DOHH2 (cell line): ENCODE results near the gene ALOX5.
A peak's percentile ranks its signal among the peaks of the same experiment; 100 is the strongest.

Experiments used
- H3F3A ChIP-seq: fragments of 200-600 bp; sonication (generic), shearing (Covaris generic); 2 replicates; pipeline ENCODE4 v1.6.0; 2016; ENCODE audit warnings: antibody characterized with exemption, mild to moderate bottlenecking; ENCODE audit not compliant: control insufficient read depth, insufficient read depth
- H3K27ac ChIP-seq: fragments of 200-600 bp; sonication (generic); 2 replicates; pipeline ENCODE4 v1.5.1; 2014; ENCODE audit warnings: low read depth, mild to moderate bottlenecking, low read length, moderate library complexity
- H3K27me3 ChIP-seq: fragments of 200-600 bp; sonication (generic); 2 replicates; pipeline ENCODE4 v1.6.1; 2014; ENCODE audit warnings: mild to moderate bottlenecking, low read length, mixed read lengths; ENCODE audit not compliant: control insufficient read depth
- H3K36me3 ChIP-seq: fragments of 200-600 bp; sonication (generic); 2 replicates; pipeline ENCODE4 v1.6.1; 2014; ENCODE audit warnings: mild to moderate bottlenecking, low read length, moderate library complexity, mixed read lengths; ENCODE audit not compliant: control insufficient read depth
- H3K4me1 ChIP-seq: fragments of 200-600 bp; sonication (generic); 2 replicates; pipeline ENCODE4 v1.6.1; 2014; ENCODE audit warnings: mild to moderate bottlenecking, low read length, mixed read lengths; ENCODE audit not compliant: control insufficient read depth
- H3K4me2 ChIP-seq: fragments of 200-600 bp; sonication (generic); 2 replicates; pipeline ENCODE4 v1.6.0; 2014; ENCODE audit warnings: mild to moderate bottlenecking, low read length, moderate library complexity
- H3K4me3 ChIP-seq: fragments of 200-600 bp; sonication (generic); 2 replicates; pipeline ENCODE4 v1.5.1; 2014; ENCODE audit warnings: mild to moderate bottlenecking, low read length, mixed read lengths
- H3K79me2 ChIP-seq: fragments of 200-600 bp; sonication (generic); 2 replicates; pipeline ENCODE4 v1.6.1; 2014; ENCODE audit warnings: mild to moderate bottlenecking, low read length, mixed read lengths; ENCODE audit not compliant: control insufficient read depth
- H3K9me2 ChIP-seq: fragments of 200-600 bp; sonication (generic); replicated peaks from 2 replicates; pipeline ENCODE4 v1.6.1; 2014; ENCODE audit warnings: mild to moderate bottlenecking, low read length, mixed read lengths; ENCODE audit not compliant: control insufficient read depth
- H3K9me3 ChIP-seq: fragments of 200-600 bp; sonication (generic); 2 replicates; pipeline ENCODE4 v1.6.1; 2014; ENCODE audit warnings: antibody characterized with exemption, low read length, mixed read lengths; ENCODE audit not compliant: control insufficient read depth, insufficient read depth
- H4K20me1 ChIP-seq: fragments of 200-600 bp; sonication (generic); 2 replicates; pipeline ENCODE4 v1.6.0; 2014; ENCODE audit warnings: low read depth, mild to moderate bottlenecking, antibody characterized with exemption, low read length, moderate library complexity; ENCODE audit not compliant: control insufficient read depth, insufficient read depth
- CTCF ChIP-seq: fragments of 200-600 bp; sonication (generic); IDR thresholded peaks from one replicate; pipeline ENCODE4 v1.5.1; 2014; ENCODE audit warnings: antibody characterized with exemption, mild to moderate bottlenecking, low read depth, low read length; ENCODE audit not compliant: poor library complexity, severe bottlenecking
- EZH2phosphoT487 ChIP-seq: fragments of 200-600 bp; sonication (generic); IDR thresholded peaks from 2 replicates; pipeline ENCODE4 v1.6.1; 2017; ENCODE audit warnings: borderline replicate concordance, mild to moderate bottlenecking, antibody characterized with exemption, low read length, moderate library complexity, mixed read lengths

The ALOX5 gene

GRCh38 chr10:45419676-45420025 lies 45.6 kb downstream of the ALOX5 start:
- Histone ChIP-seq H3K4me3 (no peak overlapping the region), H3K4me1 (peaks cover 52% of the 10 kb centered on the region), H3K4me2 (peak overlapping the region; percentile 42; the same call in 1 of the 2 replicates), H3K27ac (peak overlapping the region; percentile 41), H3K9me2 (no peaks in the 10 kb centered on the region), H3F3A (no peaks in the 10 kb centered on the region; the same call in 1 of the 2 replicates), H3K36me3 (peaks cover 93% of the 10 kb centered on the region), H3K9me3 (no peaks in the 10 kb centered on the region), H3K79me2 (peaks cover 59% of the 10 kb centered on the region), H3K27me3 (no peaks in the 10 kb centered on the region), H4K20me1 (0 out of 2 replicates have a peak, but pooled peaks cover 5% of the 10 kb centered on the region)
- no peak for TF ChIP-seq CTCF
- no peak for TF ChIP-seq EZH2phosphoT487

- Histone ChIP-seq H3F3A (no peaks in the 10 kb centered on the region; the same call in 1 of the 2 replicates), H3K27ac (peak overlapping the region; percentile 41), H3K9me2 (no peaks in the 10 kb centered on the region), H3K4me3 (no peak overlapping the region), H4K20me1 (0 out of 2 replicates have a peak, but pooled peaks cover 5% of the 10 kb centered on the region), H3K36me3 (peaks cover 100% of the 10 kb centered on the region), H3K9me3 (no peaks in the 10 kb centered on the region), H3K4me2 (0 out of 2 replicates have a peak overlapping the region, but pooled peaks have one; percentile 4), H3K4me1 (peaks cover 52% of the 10 kb centered on the region), H3K27me3 (no peaks in the 10 kb centered on the region), H3K79me2 (peaks cover 56% of the 10 kb centered on the region)
- TF ChIP-seq CTCF (no peak), EZH2phosphoT487 (no peak)
These were observed 46.6 kb downstream of the ALOX5 start for GRCh38 chr10:45420453-45421192.

- Histone ChIP-seq H3K4me1 (peaks cover 44% of the 10 kb centered on the region), H3K4me2 (no peak overlapping the region), H3F3A (no peaks in the 10 kb centered on the region; the same call in 1 of the 2 replicates)
These were observed 47.4 kb downstream of the ALOX5 start for GRCh38 chr10:45421221-45422097.

More at GRCh38 chr10:45421221-45422097, 47.4 kb downstream of the ALOX5 start:
- H3K9me3 ChIP-seq = no peaks in the 10 kb centered on the region
- no peak overlapping the region for H3K4me3 ChIP-seq
- H3K27ac ChIP-seq = peak overlapping the region; percentile 41; the same call in 1 of the 2 replicates
- H3K9me2 ChIP-seq = no peaks in the 10 kb centered on the region
- TF ChIP-seq EZH2phosphoT487 (no peak), CTCF (no peak)
- H3K79me2 ChIP-seq = peaks cover 48% of the 10 kb centered on the region
- no peaks in the 10 kb centered on the region for H3K27me3 ChIP-seq
- H4K20me1 ChIP-seq = 0 out of 2 replicates have a peak, but pooled peaks cover 5% of the 10 kb centered on the region
- peaks cover 100% of the 10 kb centered on the region for H3K36me3 ChIP-seq
